Uterus (tissue), 2 donors: ENCODE data around the gene PSTK.

Source experiments
- POLR2A ChIP-seq, 2 donors: fragments of 450-650 bp; IDR thresholded peaks; one replicate each; pipeline ENCODE4 v1.6.1; 2016; ENCODE audit warnings: antibody characterized with exemption in 2 of 2, mild to moderate bottlenecking in 1 of 2, moderate library complexity in 1 of 2
- TF ChIP-seq, protein P1 (sequence below), 4 experiments: fragments of 200-600 bp in 2 of 4; fragments of 450-650 bp in 2 of 4; sonication (generic) in 2 of 4; IDR thresholded peaks; one replicate each; pipeline ENCODE4 v1.5.1; 2016 to 2019; ENCODE audit warnings: antibody characterized with exemption in 4 of 4, mild to moderate bottlenecking in 2 of 4, moderate library complexity in 1 of 4

DNA sequence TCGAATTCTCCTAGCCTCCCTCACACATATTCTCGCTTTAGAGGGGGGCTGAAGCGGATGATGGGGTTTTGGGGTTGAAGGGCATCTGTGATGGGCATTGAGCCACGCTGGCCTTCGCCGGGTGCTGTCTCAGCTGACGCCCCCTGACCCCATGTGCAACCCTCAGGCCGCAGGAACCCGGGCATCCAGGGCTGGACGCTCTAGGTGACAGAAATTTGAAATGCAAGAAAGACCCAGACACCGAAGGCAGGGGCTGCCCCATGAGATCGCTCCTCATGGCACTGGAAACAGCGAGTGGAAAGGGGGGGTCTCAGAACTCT, 25.5 kb upstream of the PSTK start:
- TF ChIP-seq, protein P1, sequence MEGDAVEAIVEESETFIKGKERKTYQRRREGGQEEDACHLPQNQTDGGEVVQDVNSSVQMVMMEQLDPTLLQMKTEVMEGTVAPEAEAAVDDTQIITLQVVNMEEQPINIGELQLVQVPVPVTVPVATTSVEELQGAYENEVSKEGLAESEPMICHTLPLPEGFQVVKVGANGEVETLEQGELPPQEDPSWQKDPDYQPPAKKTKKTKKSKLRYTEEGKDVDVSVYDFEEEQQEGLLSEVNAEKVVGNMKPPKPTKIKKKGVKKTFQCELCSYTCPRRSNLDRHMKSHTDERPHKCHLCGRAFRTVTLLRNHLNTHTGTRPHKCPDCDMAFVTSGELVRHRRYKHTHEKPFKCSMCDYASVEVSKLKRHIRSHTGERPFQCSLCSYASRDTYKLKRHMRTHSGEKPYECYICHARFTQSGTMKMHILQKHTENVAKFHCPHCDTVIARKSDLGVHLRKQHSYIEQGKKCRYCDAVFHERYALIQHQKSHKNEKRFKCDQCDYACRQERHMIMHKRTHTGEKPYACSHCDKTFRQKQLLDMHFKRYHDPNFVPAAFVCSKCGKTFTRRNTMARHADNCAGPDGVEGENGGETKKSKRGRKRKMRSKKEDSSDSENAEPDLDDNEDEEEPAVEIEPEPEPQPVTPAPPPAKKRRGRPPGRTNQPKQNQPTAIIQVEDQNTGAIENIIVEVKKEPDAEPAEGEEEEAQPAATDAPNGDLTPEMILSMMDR (IDR thresholded peaks at IDR 0.05) = no peak
- no peak for TF ChIP-seq POLR2A (IDR thresholded peaks at IDR 0.05)
